ENCODE results near the gene LTB4R2.

LTB4R2 gene

GRCh38 chr14:24279301-24280186 lies 30.4 kb upstream of the LTB4R2 start:
- DNase-seq, result no peak
- TF ChIP-seq, protein P1, sequence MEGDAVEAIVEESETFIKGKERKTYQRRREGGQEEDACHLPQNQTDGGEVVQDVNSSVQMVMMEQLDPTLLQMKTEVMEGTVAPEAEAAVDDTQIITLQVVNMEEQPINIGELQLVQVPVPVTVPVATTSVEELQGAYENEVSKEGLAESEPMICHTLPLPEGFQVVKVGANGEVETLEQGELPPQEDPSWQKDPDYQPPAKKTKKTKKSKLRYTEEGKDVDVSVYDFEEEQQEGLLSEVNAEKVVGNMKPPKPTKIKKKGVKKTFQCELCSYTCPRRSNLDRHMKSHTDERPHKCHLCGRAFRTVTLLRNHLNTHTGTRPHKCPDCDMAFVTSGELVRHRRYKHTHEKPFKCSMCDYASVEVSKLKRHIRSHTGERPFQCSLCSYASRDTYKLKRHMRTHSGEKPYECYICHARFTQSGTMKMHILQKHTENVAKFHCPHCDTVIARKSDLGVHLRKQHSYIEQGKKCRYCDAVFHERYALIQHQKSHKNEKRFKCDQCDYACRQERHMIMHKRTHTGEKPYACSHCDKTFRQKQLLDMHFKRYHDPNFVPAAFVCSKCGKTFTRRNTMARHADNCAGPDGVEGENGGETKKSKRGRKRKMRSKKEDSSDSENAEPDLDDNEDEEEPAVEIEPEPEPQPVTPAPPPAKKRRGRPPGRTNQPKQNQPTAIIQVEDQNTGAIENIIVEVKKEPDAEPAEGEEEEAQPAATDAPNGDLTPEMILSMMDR (IDR thresholded peaks at IDR 0.05; ENCODE audit: low read depth, low read length, missing control alignments), result peak; percentile 24
- H3K27me3 ChIP-seq (replicated peaks), result no peaks in the 10 kb centered on the region
- H3K27ac ChIP-seq, result no peak overlapping the region
- H3K4me3 ChIP-seq (ENCODE audit: low read depth, low read length), result no peak overlapping the region
- in situ Hi-C loops (cut with HindIII; ENCODE audit: low pct_ligation_motif_present, low sequenced_read_pairs), result no loop called here
- H3K36me3 ChIP-seq (replicated peaks), result no peaks in the 10 kb centered on the region

- DNase-seq, result no peak
- no peak overlapping the region for H3K4me3 ChIP-seq (ENCODE audit: low read depth, low read length)
These were observed 29.0 kb upstream of the LTB4R2 start for GRCh38 chr14:24280797-24281460.

DNA sequence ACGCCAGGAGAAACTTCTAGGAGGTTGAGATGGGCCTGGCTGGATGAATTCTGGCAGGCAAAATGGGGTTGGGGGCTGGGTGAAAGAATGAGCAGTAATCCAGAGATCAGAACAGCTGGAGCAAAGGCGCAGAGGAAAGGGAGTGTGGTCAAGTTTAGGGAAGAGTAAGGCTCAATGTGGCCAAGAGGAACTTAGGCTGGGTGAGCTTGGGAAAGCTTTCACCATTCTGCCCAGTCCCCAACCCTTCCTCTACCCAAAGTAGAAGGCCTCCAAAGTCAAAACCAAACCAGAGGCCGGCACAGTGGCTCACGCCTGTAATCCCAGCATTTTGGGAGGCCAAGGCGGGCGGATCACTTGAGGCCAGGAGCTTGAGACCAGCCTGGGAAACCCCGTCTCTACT lies 28.3 kb upstream of the LTB4R2 start:
- Histone ChIP-seq H3K27ac (no peak overlapping the region), H3K27me3 (replicated peaks) (no peaks in the 10 kb centered on the region), H3K4me3 (ENCODE audit: low read depth, low read length) (no peak overlapping the region), H3K36me3 (replicated peaks) (no peaks in the 10 kb centered on the region)
- in situ Hi-C loops (cut with HindIII; ENCODE audit: low pct_ligation_motif_present, low sequenced_read_pairs), result no loop called here
- no peak for DNase-seq
- TF ChIP-seq, protein P1 (IDR thresholded peaks at IDR 0.05; ENCODE audit: low read depth, low read length, missing control alignments), result no peak

More at GRCh38 chr14:24280797-24281460, 29.0 kb upstream of the LTB4R2 start:
- H3K27me3 ChIP-seq (replicated peaks), result no peaks in the 10 kb centered on the region
- in situ Hi-C loops (cut with HindIII; ENCODE audit: low pct_ligation_motif_present, low sequenced_read_pairs), result no loop called here
- H3K36me3 ChIP-seq (replicated peaks), result no peaks in the 10 kb centered on the region
- no peak overlapping the region for H3K27ac ChIP-seq
- TF ChIP-seq, protein P1 (IDR thresholded peaks at IDR 0.05; ENCODE audit: low read depth, low read length, missing control alignments), result no peak

DNA sequence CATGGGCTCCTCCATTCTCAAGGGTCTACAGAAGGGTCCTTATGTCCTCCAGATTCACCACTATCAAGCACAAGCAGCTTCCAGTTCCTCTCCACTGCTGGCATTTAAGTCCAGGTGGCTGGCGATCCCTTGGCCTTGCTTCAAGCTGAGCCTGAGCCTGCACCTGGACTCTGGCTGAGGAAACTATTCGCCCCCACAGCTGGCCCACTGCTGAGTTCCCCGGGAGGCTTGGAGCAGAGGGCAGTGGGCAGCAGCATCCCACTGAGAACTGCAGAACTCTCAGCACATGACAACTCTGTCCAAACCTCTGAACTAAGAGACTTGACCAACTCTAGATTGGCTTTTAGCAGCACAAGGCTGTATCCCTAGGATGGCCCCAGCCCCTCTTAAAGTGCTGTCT lies 27.2 kb upstream of the LTB4R2 start:
- no peak for DNase-seq
- H3K27me3 ChIP-seq (replicated peaks), result no peaks in the 10 kb centered on the region
- no peak overlapping the region for H3K27ac ChIP-seq
- H3K4me3 ChIP-seq (ENCODE audit: low read depth, low read length), result no peak overlapping the region
- in situ Hi-C loops (cut with HindIII; ENCODE audit: low pct_ligation_motif_present, low sequenced_read_pairs), result no loop called here
- H3K36me3 ChIP-seq (replicated peaks), result no peaks in the 10 kb centered on the region
- TF ChIP-seq, protein P1 (IDR thresholded peaks at IDR 0.05; ENCODE audit: low read depth, low read length, missing control alignments), result no peak

GRCh38 chr14:24283796-24284460 lies 26.0 kb upstream of the LTB4R2 start:
- Histone ChIP-seq H3K4me3 (ENCODE audit: low read depth, low read length) (no peak overlapping the region), H3K27me3 (replicated peaks) (no peaks in the 10 kb centered on the region), H3K27ac (no peak overlapping the region), H3K36me3 (replicated peaks) (no peaks in the 10 kb centered on the region)
- DNase-seq, result no peak
- in situ Hi-C loops (cut with HindIII; ENCODE audit: low pct_ligation_motif_present, low sequenced_read_pairs), result no loop called here
- TF ChIP-seq, protein P1 (IDR thresholded peaks at IDR 0.05; ENCODE audit: low read depth, low read length, missing control alignments), result no peak
